ENCODE results near the gene PIP4K2C.

The PIP4K2C gene

DNA sequence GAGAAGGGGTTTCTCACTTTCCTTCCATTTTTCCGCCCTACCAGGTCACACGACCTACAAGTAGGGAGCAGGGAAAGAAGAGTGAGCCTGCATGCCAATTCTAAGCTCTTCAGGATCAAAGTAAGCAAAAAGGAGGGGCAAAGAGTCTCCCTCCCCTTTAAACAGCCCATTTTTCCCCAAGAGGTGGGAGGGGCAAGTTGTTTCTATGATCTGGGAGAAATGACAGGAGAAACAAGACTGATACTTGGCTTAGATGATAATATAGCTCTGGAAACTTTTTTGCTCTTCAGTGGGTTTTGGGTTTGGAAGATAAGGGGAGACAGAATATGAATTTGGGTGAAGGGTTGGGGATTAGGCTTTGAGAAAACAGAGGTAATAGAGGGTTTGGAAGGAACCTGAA, 15.4 kb downstream of the PIP4K2C start:
- TF ChIP-seq SIN3A (IDR thresholded peaks at IDR 0.05; ENCODE audit: borderline replicate concordance, insufficient read depth, low read length) (no peak), TAF1 (IDR thresholded peaks at IDR 0.05; ENCODE audit: borderline replicate concordance, insufficient read depth, low read length) (no peak), FOXP2 (optimal IDR thresholded peaks at IDR 0.05; ENCODE audit: borderline replicate concordance, extremely low read depth, extremely low read length, insufficient read depth) (no peak), POLR2AphosphoS5 (IDR thresholded peaks at IDR 0.05; ENCODE audit: low read depth, low read length) (no peak)
- TF ChIP-seq, protein P1, sequence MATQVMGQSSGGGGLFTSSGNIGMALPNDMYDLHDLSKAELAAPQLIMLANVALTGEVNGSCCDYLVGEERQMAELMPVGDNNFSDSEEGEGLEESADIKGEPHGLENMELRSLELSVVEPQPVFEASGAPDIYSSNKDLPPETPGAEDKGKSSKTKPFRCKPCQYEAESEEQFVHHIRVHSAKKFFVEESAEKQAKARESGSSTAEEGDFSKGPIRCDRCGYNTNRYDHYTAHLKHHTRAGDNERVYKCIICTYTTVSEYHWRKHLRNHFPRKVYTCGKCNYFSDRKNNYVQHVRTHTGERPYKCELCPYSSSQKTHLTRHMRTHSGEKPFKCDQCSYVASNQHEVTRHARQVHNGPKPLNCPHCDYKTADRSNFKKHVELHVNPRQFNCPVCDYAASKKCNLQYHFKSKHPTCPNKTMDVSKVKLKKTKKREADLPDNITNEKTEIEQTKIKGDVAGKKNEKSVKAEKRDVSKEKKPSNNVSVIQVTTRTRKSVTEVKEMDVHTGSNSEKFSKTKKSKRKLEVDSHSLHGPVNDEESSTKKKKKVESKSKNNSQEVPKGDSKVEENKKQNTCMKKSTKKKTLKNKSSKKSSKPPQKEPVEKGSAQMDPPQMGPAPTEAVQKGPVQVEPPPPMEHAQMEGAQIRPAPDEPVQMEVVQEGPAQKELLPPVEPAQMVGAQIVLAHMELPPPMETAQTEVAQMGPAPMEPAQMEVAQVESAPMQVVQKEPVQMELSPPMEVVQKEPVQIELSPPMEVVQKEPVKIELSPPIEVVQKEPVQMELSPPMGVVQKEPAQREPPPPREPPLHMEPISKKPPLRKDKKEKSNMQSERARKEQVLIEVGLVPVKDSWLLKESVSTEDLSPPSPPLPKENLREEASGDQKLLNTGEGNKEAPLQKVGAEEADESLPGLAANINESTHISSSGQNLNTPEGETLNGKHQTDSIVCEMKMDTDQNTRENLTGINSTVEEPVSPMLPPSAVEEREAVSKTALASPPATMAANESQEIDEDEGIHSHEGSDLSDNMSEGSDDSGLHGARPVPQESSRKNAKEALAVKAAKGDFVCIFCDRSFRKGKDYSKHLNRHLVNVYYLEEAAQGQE (IDR thresholded peaks at IDR 0.05; ENCODE audit: insufficient read depth in 1 of 2, low read depth in 2 of 2, low read length in 2 of 2), result no peak

DNA sequence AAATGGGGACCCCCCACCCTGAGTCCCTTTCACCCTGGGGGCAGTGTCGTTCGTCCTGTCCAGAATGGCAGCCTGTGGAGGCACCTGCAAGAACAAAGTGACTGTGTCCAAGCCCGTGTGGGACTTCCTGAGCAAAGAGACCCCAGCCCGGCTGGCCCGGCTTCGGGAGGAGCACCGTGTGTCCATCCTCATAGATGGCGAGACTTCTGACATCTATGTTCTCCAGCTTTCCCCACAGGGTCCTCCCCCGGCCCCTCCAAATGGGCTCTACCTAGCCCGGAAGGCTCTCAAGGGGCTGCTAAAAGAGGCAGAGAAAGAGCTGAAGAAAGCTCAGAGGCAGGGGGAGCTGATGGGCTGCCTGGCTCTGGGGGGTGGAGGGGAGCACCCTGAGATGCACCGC, 15.8 kb downstream of the PIP4K2C start:
- TF ChIP-seq TAF1 (IDR thresholded peaks at IDR 0.05; ENCODE audit: borderline replicate concordance, insufficient read depth, low read length) (no peak), SIN3A (IDR thresholded peaks at IDR 0.05; ENCODE audit: borderline replicate concordance, insufficient read depth, low read length) (no peak), POLR2AphosphoS5 (IDR thresholded peaks at IDR 0.05; ENCODE audit: low read depth, low read length) (no peak), FOXP2 (optimal IDR thresholded peaks at IDR 0.05; ENCODE audit: borderline replicate concordance, extremely low read depth, extremely low read length, insufficient read depth) (no peak)
- TF ChIP-seq, protein P1 (IDR thresholded peaks at IDR 0.05; ENCODE audit: insufficient read depth in 1 of 2, low read depth in 2 of 2, low read length in 2 of 2), result no peak

DNA sequence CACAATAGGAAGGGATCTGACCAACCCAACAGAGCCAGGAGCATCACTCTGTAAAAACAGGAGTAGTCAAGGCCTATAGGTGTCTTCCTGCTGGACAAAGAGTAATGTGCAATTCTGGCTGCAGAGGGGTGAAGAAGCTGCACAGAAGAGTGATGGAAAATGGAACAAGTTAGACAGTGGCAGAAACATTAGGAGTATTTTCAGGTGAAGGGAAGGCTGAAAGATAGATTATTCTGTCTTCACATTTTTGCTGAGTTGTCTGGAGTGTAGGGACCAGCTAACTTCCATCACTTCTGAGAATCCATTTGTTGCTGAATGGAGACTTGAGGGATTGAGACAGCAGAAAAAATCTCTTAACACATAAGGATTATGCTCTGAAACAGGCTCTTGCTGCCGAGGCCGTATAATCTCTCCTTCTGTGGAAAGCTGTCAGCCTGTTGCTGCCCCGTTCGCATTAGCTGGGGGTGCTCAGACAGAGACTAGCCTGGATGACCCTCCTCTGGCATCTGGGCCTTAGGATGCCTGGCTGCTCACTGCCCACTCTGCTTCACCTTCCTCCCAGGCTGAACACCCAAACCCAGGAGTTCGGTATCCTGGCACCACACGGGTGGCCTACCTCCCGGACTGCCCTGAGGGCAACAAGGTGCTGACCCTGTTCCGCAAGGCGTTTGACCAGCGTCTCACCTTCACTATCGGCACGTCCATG, 17.1 kb downstream of the PIP4K2C start:
- TF ChIP-seq TAF1 (IDR thresholded peaks at IDR 0.05; ENCODE audit: borderline replicate concordance, insufficient read depth, low read length) (no peak), SIN3A (IDR thresholded peaks at IDR 0.05; ENCODE audit: borderline replicate concordance, insufficient read depth, low read length) (no peak), POLR2AphosphoS5 (IDR thresholded peaks at IDR 0.05; ENCODE audit: low read depth, low read length) (no peak), FOXP2 (optimal IDR thresholded peaks at IDR 0.05; ENCODE audit: borderline replicate concordance, extremely low read depth, extremely low read length, insufficient read depth) (no peak)
- TF ChIP-seq, protein P1 (IDR thresholded peaks at IDR 0.05; ENCODE audit: insufficient read depth in 1 of 2, low read depth in 2 of 2, low read length in 2 of 2), result no peak

DNA sequence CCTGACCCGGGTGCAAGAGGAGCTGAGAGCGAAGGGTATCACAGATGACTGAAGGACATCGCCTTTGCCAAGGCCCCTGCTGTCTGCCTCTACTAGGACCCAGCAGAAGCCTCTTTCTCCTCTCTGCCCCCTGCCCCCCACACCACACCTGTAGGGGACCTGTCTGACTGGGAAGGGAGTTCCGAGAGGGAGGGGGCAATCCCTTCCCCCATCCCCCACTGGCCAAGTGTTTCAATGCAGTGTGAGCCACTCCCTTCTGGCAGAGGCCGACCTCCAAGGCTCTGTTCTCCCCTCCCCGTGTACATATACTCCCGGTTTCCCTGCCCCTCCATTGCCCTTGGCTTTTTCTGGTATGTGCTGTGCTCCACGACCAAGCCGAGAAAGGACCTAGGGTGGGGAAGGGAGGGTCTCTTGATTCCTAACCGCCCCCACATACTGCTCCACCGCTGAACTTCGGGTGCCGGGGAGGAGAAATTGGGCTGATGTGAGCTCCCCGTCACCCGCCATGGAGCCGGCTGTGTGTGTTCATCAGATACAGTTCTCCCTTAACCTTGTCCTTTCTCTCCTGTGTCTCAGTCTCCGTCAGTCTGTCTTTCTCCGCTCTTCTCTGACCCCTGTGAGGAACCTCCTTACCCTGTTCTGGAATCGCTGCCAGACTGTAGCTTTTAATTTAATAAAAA, 18.2 kb downstream of the PIP4K2C start:
- TF ChIP-seq POLR2AphosphoS5 (IDR thresholded peaks at IDR 0.05; ENCODE audit: low read depth, low read length) (no peak), SIN3A (IDR thresholded peaks at IDR 0.05; ENCODE audit: borderline replicate concordance, insufficient read depth, low read length) (no peak), TAF1 (IDR thresholded peaks at IDR 0.05; ENCODE audit: borderline replicate concordance, insufficient read depth, low read length) (no peak), FOXP2 (optimal IDR thresholded peaks at IDR 0.05; ENCODE audit: borderline replicate concordance, extremely low read depth, extremely low read length, insufficient read depth) (no peak)
- TF ChIP-seq, protein P1 (IDR thresholded peaks at IDR 0.05; ENCODE audit: insufficient read depth in 1 of 2, low read depth in 2 of 2, low read length in 2 of 2), result no peak
